RWPE1 (cell line): ENCODE data around the gene CRYBA4.

ENCODE experiments used
- CTCF ChIA-PET: fragments of 350-600 bp; sonication (Branson Sonifier 250); formaldehyde crosslinking; extraction: SDS; loops from one replicate; lab custom pipeline; 2021; lab: Yijun Ruan, JAX
- POLR2A ChIA-PET: fragments of 400-600 bp; formaldehyde crosslinking; extraction: SDS; loops from one replicate; lab custom pipeline; 2020; ENCODE audit warnings: antibody characterized with exemption; ENCODE audit not compliant: low non-redundant PET; lab: Yijun Ruan, JAX
- DNase-seq: peaks from one replicate; pipeline ENCODE4 v3.0.0; 2012; ENCODE audit warnings: low spot score
- H3K27ac ChIP-seq: fragments of 450-650 bp; 2 replicates; pipeline ENCODE4 v1.5.1; 2017
- CTCF ChIP-seq: fragments of 450-650 bp; conservative IDR thresholded peaks from 2 replicates; pipeline ENCODE4 v1.5.1; 2017; ENCODE audit warnings: low read depth, mild to moderate bottlenecking

The CRYBA4 gene

GRCh38 chr22:26619510-26619909 is 2.3 kb upstream of the CRYBA4 start:
- DNase-seq = no peak
- ChIA-PET POLR2A (no interaction called here), CTCF (no interaction called here)
- no peak overlapping the region for H3K27ac ChIP-seq
- no peak for TF ChIP-seq CTCF

DNA sequence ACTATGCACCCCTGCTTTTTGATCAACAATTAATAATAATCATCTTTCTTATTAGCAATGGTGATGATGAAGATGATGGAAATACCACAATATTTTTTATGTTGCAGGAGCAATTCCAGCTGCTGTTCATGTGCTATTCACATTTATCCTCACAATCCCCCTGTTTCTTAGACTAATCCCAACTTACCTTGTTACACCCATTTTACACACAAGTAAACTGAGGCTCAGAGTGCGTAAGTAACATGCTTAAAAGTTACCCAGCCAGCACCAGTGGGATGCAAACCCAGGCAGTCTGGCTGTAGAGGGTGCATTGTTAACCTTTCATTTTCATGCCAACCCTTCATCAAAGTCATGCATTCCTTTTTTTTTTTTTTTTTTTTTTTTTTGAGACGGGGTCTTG is 1.6 kb upstream of the CRYBA4 start:
- no peak for DNase-seq
- no peak overlapping the region for H3K27ac ChIP-seq
- POLR2A ChIA-PET = no interaction called here
- no peak for TF ChIP-seq CTCF
- CTCF ChIA-PET = no interaction called here

DNA sequence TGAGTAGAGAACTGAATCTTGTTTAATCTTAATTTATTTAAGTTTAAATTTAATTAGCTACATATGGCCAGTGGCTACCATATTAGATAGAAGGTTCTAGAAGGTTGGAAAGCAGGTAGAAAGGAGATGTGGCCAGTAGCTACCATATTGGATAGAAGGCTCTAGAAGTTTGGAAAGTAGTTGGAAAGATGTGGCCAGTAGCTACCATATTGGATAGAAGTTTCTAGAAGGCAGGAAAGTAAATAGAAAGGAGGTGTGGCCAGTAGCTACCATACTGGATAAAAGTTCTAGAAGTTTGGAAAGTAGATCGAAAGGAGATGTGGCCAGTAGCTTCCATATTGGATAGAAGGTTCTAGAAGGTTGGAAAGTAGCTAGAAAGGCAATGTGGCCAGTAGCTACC is 2.2 kb downstream of the CRYBA4 start:
- no peak for TF ChIP-seq CTCF
- no peak overlapping the region for H3K27ac ChIP-seq
- ChIA-PET POLR2A (no interaction called here), CTCF (interaction anchor here (0.7 kb wide), 1 partner anchor 73 kb away, joined by 6 read pairs; no protein-coding TSS in a partner anchor)
- DNase-seq = no peak

DNA sequence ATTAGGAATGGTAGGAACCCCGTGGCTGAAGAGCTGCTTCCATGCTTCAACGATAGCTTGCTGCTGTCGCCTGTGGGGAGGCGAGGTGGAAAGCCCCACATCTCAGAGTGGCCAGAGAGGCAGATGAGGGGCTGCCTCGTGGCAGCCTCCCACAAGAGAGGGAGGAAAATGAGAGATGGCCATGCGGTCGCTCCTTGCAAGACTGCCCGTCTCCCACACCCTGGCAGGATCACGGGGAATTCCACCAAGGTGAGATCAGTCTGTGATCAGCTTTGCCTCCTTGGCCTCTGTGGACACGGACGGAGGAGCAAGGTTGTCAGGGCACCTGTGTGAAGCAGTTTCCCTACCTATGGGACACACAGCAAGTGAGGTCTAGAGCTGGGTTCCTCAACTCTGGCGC is 3.0 kb downstream of the CRYBA4 start:
- CTCF ChIA-PET = no interaction called here
- POLR2A ChIA-PET = no interaction called here

DNA sequence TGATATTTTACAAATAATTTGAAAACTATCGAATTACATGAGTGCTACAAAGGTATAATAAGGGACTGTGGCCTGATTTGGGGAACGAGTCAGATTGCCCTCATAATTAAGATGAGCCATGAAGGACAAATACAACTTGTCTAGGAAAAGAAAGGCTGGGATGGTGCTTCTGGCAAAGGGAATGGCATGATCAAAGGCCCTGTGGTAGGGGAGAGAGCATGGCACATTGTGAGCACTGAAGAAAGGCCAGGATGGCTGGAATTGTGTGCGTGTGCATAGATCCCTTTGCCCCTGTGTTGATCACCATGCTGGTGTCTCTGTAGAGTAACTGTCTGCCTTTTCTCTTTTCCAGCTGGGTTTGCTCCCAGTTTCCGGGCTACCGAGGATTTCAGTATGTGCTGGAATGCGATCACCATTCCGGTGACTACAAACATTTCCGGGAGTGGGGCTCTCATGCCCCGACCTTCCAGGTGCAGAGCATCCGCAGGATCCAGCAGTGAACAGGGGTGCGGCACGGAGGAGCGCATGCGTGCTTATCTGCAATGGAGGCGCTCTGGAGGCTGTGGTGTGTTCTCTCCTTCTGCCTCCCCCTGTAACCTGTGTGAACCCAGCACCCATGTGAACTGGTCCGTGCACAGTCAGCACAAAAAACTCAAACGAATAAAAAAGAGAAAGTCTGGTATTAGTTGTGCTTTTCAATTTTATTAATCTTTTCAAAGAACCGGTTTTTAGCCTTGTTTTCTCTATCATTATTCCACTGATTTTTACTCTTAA is 8.4 kb downstream of the CRYBA4 start:
- TF ChIP-seq CTCF = no peak
- no peak overlapping the region for H3K27ac ChIP-seq
- ChIA-PET CTCF (interaction anchor here (0.6 kb wide), 1 partner anchor 367 kb away, joined by 5 read pairs; no protein-coding TSS in a partner anchor), POLR2A (no interaction called here)
- no peak for DNase-seq

More for the DNA sequence above, 3.0 kb downstream of the CRYBA4 start:
- no peak for TF ChIP-seq CTCF
- H3K27ac ChIP-seq = no peak overlapping the region
- no peak for DNase-seq

- H3K27ac ChIP-seq = no peak overlapping the region
- ChIA-PET CTCF (interaction anchor here (0.6 kb wide), 1 partner anchor 71 kb away, joined by 4 read pairs; no protein-coding TSS in a partner anchor), POLR2A (no interaction called here)
- no peak for TF ChIP-seq CTCF
- DNase-seq = no peak
Observed at GRCh38 chr22:26631282-26631681, 9.5 kb downstream of the CRYBA4 start.
